Nephron progenitor cell (in vitro differentiated cells): Measurements from ENCODE around the gene COPZ2.

Experiments
- DNase-seq: peaks from one replicate; pipeline ENCODE4 v3.0.0; 2021
- H3K27ac Mint-ChIP-seq: 2 replicates; pipeline ENCODE4 v1.8.0; 2021; ENCODE audit warnings: mild to moderate bottlenecking, moderate library complexity, mixed read lengths
- H3K27me3 Mint-ChIP-seq: 2 replicates; pipeline ENCODE4 v1.8.0; 2021; ENCODE audit warnings: mild to moderate bottlenecking, low read depth, mixed read lengths; ENCODE audit not compliant: poor library complexity
- H3K36me3 Mint-ChIP-seq: 2 replicates; pipeline ENCODE4 v1.8.0; 2021; ENCODE audit warnings: low read depth, mixed read lengths
- H3K4me1 Mint-ChIP-seq: 2 replicates; pipeline ENCODE4 v1.8.0; 2021; ENCODE audit warnings: mixed read lengths
- H3K4me3 Mint-ChIP-seq: 2 replicates; pipeline ENCODE4 v1.8.0; 2021; ENCODE audit warnings: mild to moderate bottlenecking, moderate library complexity, mixed read lengths
- H3K9me3 Mint-ChIP-seq: 2 replicates; pipeline ENCODE4 v1.8.0; 2021; ENCODE audit warnings: mild to moderate bottlenecking, moderate library complexity, mixed read lengths
- TF ChIP-seq, protein P1 (sequence below): fragments of 200-600 bp; sonication (generic); IDR thresholded peaks from 2 replicates; pipeline ENCODE4 v1.5.0; 2021; ENCODE audit warnings: antibody characterized with exemption

The COPZ2 gene

DNA sequence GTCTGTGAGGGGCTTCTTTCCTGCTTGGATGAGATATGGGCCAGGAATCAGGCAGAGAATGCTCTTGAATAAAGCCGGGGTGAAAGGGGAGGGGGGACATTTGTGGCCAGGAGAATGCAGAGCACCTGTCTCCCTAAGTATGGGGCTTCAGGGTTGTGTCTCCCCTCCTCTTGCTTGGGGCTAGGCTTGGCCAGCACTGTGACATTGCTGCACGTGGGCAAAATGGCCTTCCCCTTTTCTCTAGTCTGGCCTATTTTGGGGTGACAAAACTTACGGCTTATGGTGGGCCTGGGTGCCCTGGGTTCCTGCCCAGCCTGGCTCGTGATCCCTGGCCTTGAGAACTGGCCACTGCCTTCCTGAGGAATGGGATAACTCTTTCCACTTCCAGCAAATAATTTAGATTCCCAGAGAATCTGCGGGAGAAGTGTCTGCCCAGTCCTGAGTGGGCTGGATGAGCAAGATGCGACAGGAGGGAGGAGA lies 16.2 kb upstream of the COPZ2 start:
- Mint-ChIP-seq H3K9me3 (no peaks in the 10 kb centered on the region), H3K27me3 (no peaks in the 10 kb centered on the region), H3K27ac (peak overlapping the region; percentile 97), H3K4me3 (peak overlapping the region; percentile 96), H3K36me3 (peaks cover 42% of the 10 kb centered on the region), H3K4me1 (peaks cover 76% of the 10 kb centered on the region)
- DNase-seq, result no peak
- TF ChIP-seq, protein P1, sequence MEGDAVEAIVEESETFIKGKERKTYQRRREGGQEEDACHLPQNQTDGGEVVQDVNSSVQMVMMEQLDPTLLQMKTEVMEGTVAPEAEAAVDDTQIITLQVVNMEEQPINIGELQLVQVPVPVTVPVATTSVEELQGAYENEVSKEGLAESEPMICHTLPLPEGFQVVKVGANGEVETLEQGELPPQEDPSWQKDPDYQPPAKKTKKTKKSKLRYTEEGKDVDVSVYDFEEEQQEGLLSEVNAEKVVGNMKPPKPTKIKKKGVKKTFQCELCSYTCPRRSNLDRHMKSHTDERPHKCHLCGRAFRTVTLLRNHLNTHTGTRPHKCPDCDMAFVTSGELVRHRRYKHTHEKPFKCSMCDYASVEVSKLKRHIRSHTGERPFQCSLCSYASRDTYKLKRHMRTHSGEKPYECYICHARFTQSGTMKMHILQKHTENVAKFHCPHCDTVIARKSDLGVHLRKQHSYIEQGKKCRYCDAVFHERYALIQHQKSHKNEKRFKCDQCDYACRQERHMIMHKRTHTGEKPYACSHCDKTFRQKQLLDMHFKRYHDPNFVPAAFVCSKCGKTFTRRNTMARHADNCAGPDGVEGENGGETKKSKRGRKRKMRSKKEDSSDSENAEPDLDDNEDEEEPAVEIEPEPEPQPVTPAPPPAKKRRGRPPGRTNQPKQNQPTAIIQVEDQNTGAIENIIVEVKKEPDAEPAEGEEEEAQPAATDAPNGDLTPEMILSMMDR, result no peak

DNA sequence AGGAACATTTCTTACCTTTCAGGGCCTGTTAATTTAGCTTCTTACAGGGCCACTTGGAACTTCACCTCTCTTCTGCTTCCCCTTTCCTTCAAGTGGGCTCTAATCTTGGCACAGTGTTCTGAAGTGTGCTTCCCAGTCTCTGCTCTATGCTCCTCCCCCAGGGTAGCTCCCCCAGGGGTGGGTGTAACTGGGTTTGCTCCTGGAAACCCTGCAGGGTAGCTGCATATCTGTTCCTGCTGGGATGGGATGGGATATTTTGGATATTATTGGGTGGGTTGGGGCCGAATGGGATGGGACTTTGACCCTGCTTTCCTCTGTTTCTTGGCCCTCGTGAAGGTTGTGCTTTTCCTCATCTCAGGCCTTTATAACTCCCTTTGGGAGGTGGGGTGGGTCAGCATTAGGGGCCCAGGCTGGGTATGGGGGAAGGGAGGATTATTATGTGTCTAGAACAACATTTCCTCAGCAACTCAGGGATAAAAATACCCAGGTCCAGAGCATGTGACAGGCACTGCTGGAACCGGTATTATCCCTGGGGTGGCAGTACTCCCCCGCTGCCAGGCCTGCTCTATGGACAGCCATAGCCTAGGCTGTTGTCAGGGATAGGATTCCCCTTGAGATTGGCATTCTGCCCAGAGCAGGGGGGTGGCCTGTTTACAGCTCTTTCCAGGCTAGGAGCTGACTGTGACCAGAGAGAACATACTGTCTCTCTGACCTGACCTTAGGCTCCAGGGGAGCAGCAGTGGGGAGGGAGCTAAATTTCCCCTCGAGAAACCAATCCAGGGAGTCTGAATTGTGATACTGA lies 15.6 kb upstream of the COPZ2 start:
- no peaks in the 10 kb centered on the region for H3K27me3 Mint-ChIP-seq
- no peaks in the 10 kb centered on the region for H3K9me3 Mint-ChIP-seq
- peak; percentile 29 for DNase-seq
- H3K36me3 Mint-ChIP-seq, result peaks cover 35% of the 10 kb centered on the region
- peak overlapping the region; percentile 97 for H3K27ac Mint-ChIP-seq
- peak overlapping the region; percentile 96 for H3K4me3 Mint-ChIP-seq
- TF ChIP-seq, protein P1, result no peak
- peaks cover 78% of the 10 kb centered on the region for H3K4me1 Mint-ChIP-seq

DNA sequence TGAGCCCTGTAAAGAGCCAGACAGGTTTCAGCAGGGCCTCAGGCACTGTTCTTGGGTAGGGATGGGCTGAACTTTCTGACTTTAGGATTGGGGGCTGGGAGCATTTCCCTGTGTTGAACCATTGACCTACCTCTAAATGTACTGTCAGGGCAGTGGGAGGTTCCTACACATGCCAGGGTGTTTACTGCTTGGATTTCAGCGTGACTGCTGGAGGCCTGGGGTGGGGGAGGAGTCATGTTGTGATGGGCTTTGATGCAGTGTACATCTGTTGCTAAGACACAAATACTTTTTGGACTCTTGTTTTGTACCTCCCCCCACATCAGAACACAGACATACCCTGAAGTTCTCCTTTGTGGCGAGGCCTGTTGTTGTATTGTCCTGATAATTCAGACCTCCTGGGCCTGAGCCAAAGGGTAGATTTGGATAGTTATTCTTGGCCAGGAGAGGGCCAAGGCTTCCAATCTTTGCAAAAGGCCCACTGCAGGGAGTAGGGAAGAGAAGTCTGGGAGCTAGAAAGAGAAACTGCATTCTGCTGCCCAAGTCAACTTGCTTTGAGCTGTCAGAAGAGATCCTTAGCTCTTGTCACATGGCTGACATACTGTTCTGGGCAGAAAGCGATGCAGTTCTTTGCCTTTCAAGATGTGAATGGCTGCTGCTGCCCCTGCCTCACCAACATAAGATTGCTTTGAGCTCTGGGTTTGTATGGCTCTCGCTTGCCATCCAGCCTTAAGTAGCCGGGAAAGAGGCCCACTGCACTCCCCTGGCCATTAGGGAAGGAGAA lies 14.3 kb upstream of the COPZ2 start:
- Mint-ChIP-seq H3K27me3 (no peaks in the 10 kb centered on the region), H3K4me3 (peak overlapping the region; percentile 96), H3K27ac (peak overlapping the region; percentile 96), H3K9me3 (no peaks in the 10 kb centered on the region), H3K4me1 (peaks cover 83% of the 10 kb centered on the region), H3K36me3 (peaks cover 24% of the 10 kb centered on the region)
- no peak for DNase-seq
- TF ChIP-seq, protein P1, result no peak

DNA sequence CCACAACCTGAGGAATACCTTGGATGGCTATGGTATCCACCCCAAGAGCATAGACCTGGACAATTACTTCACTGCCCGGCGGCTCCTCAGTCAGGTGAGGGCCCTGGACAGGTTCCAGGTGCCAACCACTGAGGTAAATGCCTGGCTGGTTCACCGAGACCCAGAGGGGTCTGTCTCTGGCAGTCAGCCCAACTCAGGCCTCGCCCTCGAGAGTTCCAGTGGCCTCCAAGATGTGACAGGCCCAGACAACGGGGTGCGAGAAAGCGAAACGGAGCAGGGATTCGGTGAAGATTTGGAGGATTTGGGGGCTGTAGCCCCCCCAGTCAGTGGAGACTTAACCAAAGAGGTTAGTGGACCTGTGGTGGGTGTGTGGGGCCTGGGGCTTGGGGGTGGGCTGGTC lies 13.7 kb upstream of the COPZ2 start:
- no peaks in the 10 kb centered on the region for H3K9me3 Mint-ChIP-seq
- H3K27ac Mint-ChIP-seq, result peak overlapping the region; percentile 96
- TF ChIP-seq, protein P1, result no peak
- H3K4me3 Mint-ChIP-seq, result peak overlapping the region; percentile 96
- H3K36me3 Mint-ChIP-seq, result peaks cover 18% of the 10 kb centered on the region
- peaks cover 84% of the 10 kb centered on the region for H3K4me1 Mint-ChIP-seq
- no peaks in the 10 kb centered on the region for H3K27me3 Mint-ChIP-seq
- no peak for DNase-seq

DNA sequence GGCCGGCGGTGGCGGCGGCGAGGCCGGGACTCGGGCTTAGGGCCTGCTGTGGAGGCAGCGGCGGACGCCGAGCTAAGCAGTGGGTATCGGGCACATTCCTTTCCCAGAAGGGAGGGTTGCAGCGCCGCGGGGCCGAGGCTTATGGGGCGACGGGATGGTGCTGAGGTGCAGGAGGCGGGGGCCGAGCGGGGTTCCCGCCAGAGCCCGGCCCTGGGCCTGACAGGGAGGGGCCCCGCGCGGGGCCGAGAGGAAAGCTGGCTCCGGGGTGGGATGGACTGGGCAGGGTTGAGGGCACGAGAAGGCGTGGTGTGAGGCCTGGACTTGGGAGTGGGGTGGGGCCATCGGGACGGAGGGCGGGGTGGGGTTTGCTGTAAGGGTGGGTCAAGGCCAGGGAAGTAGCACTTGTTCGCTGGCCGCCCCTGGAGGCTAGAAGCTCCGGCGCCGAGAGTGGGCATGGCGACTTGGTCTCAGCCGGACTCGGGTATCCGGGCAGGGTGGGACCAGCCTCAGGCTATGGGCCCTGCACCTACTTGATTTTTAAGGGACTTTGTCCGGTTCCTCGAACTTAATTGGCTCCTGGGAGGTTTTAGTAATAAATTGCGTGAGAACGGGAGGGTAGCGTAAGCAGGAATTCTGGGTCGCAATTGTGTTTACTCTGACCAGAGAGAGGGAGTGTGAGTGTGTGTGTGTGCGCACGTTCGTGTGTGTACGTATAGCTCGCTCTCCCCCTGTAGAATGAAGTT lies 11.0 kb upstream of the COPZ2 start:
- Mint-ChIP-seq H3K9me3 (no peaks in the 10 kb centered on the region), H3K27ac (peak overlapping the region; percentile 99), H3K27me3 (peaks cover 4% of the 10 kb centered on the region), H3K4me1 (peaks cover 84% of the 10 kb centered on the region), H3K36me3 (peaks cover 12% of the 10 kb centered on the region), H3K4me3 (peak overlapping the region; percentile 96)
- TF ChIP-seq, protein P1, result no peak
- peak; percentile 82 for DNase-seq
